GM12878 (cell line): ENCODE measurements around the gene STRBP. TPM values are rescaled to one million over a fixed set of nuclear protein-coding genes. Genes with fewer than 3 reads are reported as not detected.

Experiments
- PKNOX1 ChIP-seq: fragments of 450-650 bp; IDR thresholded peaks from 2 replicates; pipeline ENCODE4 v1.6.1; 2016; ENCODE audit warnings: mild to moderate bottlenecking
- TCF3 ChIP-seq: IDR thresholded peaks from 2 replicates; pipeline ENCODE4 v1.6.1; 2012; ENCODE audit warnings: low read depth, mild to moderate bottlenecking, low read length, borderline replicate concordance; ENCODE audit not compliant: insufficient read depth
- microRNA counts: library from miRNA; unstranded; fragments of <30 nt; microRNA quantifications from one replicate; lab custom pipeline; 2016
- polyA plus RNA-seq, 11 experiments: library from polyadenylated mRNA; depleted of rRNA in 4 of 11; unstranded in 6 of 11; stranded (reverse) in 5 of 11; fragments of >200 nt; fragmentation: Nextera tagmentation in 4 of 11; fragmentation: Illumina TruSeq in 1 of 11; extraction: Ambion mirVana in 4 of 11; extraction: Trizol in 1 of 11; gene quantifications; 1 replicate in 1 of 11; 2 replicates in 10 of 11; pipeline versions ENCODE4 v1.2.1 to v1.2.3, GENCODE V29; 2011 to 2016; ENCODE audit warnings: inconsistent platforms in 2 of 11, missing spikeins in 2 of 11, low read depth in 1 of 11
- total RNA-seq, 4 experiments: library from RNA; depleted of rRNA in 3 of 4; stranded (reverse); fragments of >200 nt in 3 of 4; fragmentation: Illumina TruSeq in 1 of 4; extraction: Trizol in 1 of 4; gene quantifications; 2 replicates each; pipeline versions ENCODE4 v1.2.1 to v1.2.3, GENCODE V29; 2013 to 2021
- TF ChIP-seq, protein P1 (sequence below): fragments of 450-650 bp; formaldehyde crosslinking; IDR thresholded peaks from 2 replicates; pipeline ENCODE4 v1.4.0; 2022; ENCODE audit warnings: mild to moderate bottlenecking, moderate library complexity
- TF ChIP-seq, protein P2 (sequence below), 3 experiments: IDR thresholded peaks in 2 of 3; conservative IDR thresholded peaks in 1 of 3; 2 replicates each; pipeline ENCODE4 v1.5.1; 2011; ENCODE audit warnings: low read depth in 3 of 3, low read length in 3 of 3, mild to moderate bottlenecking in 3 of 3, control low read depth in 2 of 3, moderate library complexity in 2 of 3, inconsistent platforms in 1 of 3, mixed read lengths in 1 of 3; ENCODE audit not compliant: control insufficient read depth in 2 of 3, insufficient read depth in 1 of 3; ENCODE audit errors: extremely low read depth in 1 of 3

The STRBP gene
- total and polyA plus RNA-seq, 10 of the 15 experiments (the other 5 are each of a cell fraction or from before 2014, with no cell fraction given) = 31.0 to 96.8 (median 71.4) TPM

GRCh38 chr9:123072407-123072995, 195.9 kb downstream of the STRBP start (continued):
- TF ChIP-seq, protein P1, sequence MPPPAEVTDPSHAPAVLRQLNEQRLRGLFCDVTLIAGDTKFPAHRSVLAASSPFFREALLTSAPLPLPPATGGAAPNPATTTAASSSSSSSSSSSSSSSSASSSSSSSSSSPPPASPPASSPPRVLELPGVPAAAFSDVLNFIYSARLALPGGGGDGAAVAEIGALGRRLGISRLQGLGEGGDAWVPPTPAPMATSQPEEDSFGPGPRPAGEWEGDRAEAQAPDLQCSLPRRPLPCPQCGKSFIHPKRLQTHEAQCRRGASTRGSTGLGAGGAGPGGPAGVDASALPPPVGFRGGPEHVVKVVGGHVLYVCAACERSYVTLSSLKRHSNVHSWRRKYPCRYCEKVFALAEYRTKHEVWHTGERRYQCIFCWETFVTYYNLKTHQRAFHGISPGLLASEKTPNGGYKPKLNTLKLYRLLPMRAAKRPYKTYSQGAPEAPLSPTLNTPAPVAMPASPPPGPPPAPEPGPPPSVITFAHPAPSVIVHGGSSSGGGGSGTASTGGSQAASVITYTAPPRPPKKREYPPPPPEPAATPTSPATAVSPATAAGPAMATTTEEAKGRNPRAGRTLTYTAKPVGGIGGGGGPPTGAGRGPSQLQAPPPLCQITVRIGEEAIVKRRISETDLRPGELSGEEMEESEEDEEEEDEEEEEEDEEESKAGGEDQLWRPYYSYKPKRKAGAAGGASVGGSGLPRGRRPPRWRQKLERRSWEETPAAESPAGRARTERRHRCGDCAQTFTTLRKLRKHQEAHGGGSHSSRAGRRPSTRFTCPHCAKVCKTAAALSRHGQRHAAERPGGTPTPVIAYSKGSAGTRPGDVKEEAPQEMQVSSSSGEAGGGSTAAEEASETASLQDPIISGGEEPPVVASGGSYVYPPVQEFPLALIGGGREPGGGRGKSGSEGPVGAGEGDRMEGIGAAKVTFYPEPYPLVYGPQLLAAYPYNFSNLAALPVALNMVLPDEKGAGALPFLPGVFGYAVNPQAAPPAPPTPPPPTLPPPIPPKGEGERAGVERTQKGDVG (CRISPR knock-in tag) = no peak
- TF ChIP-seq TCF3 (no peak), PKNOX1 (no peak)
- TF ChIP-seq, protein P2, sequence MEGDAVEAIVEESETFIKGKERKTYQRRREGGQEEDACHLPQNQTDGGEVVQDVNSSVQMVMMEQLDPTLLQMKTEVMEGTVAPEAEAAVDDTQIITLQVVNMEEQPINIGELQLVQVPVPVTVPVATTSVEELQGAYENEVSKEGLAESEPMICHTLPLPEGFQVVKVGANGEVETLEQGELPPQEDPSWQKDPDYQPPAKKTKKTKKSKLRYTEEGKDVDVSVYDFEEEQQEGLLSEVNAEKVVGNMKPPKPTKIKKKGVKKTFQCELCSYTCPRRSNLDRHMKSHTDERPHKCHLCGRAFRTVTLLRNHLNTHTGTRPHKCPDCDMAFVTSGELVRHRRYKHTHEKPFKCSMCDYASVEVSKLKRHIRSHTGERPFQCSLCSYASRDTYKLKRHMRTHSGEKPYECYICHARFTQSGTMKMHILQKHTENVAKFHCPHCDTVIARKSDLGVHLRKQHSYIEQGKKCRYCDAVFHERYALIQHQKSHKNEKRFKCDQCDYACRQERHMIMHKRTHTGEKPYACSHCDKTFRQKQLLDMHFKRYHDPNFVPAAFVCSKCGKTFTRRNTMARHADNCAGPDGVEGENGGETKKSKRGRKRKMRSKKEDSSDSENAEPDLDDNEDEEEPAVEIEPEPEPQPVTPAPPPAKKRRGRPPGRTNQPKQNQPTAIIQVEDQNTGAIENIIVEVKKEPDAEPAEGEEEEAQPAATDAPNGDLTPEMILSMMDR (IDR thresholded peaks at IDR 0.05 in 2 of 3, conservative IDR thresholded peaks at IDR 0.05 in 1 of 3; ENCODE audit: control insufficient read depth in 2 of 3, extremely low read depth in 1 of 3, insufficient read depth in 1 of 3, low read depth in 3 of 3, low read length in 3 of 3) = no peak
- TF ChIP-seq, all 136 proteins: peak for 0

MicroRNAs within 50 kb of the gene (microRNA counts, 767-probe panel; counts per million panel counts)
- microRNA hsa-miR-600 (lab: Ali Mortazavi, UCI) = 1,512 counts per million, percentile 58 among the panel's probes with 10 or more counts

Other genes with a start within 250 kb of the STRBP start
- gene GPR21, start 234.9 kb downstream of the STRBP start, total RNA-seq (2014; rRNA removed) = 0.73 and 0.76 TPM in 2 replicates
- gene GPR21, start 234.9 kb downstream of the STRBP start, total RNA-seq (2014; rRNA removed; fragmentation: Illumina TruSeq; extraction: Trizol) = 1.2 and 1.9 TPM in 2 replicates
- gene GPR21, start 234.9 kb downstream of the STRBP start, total RNA-seq (2021) = 0.45 and 0.87 TPM in 2 replicates
- 0.19 and 0.38 TPM in 2 replicates for gene GPR21, start 234.9 kb downstream of the STRBP start, polyA plus RNA-seq (2011; rRNA removed)
- 0.09 TPM in 1 of 2 replicates, not detected in the other for gene GPR21, start 234.9 kb downstream of the STRBP start, polyA plus RNA-seq (2014; fragmentation: Illumina TruSeq; extraction: Trizol)
- not detected for gene GPR21, start 234.9 kb downstream of the STRBP start, polyA plus RNA-seq (2014; fragmentation: Nextera tagmentation; extraction: Ambion mirVana)
- 0.06 and 0.40 TPM in 2 replicates for gene GPR21, start 234.9 kb downstream of the STRBP start, polyA plus RNA-seq (2014; rRNA removed)
- not detected for gene GPR21, start 234.9 kb downstream of the STRBP start, polyA plus RNA-seq (2016; fragmentation: Nextera tagmentation; extraction: Ambion mirVana)
- gene CRB2, start 87.6 kb upstream of the STRBP start, total RNA-seq (2014; rRNA removed) = 0.23 and 0.33 TPM in 2 replicates
- gene CRB2, start 87.6 kb upstream of the STRBP start, total RNA-seq (2014; rRNA removed; fragmentation: Illumina TruSeq; extraction: Trizol) = 0.27 and 0.28 TPM in 2 replicates
- gene CRB2, start 87.6 kb upstream of the STRBP start, total RNA-seq (2021) = 0.69 and 0.80 TPM in 2 replicates
- gene CRB2, start 87.6 kb upstream of the STRBP start, polyA plus RNA-seq (2011; rRNA removed) = 0.01 TPM in 2 replicates
- gene CRB2, start 87.6 kb upstream of the STRBP start, polyA plus RNA-seq (2014; fragmentation: Illumina TruSeq; extraction: Trizol) = 0.08 and 0.10 TPM in 2 replicates
- not detected for gene CRB2, start 87.6 kb upstream of the STRBP start, polyA plus RNA-seq (2014; fragmentation: Nextera tagmentation; extraction: Ambion mirVana)
- 0.38 and 0.47 TPM in 2 replicates for gene CRB2, start 87.6 kb upstream of the STRBP start, polyA plus RNA-seq (2014; rRNA removed)
- under 1 TPM in 1 of 2 experiments, not detected in 1; 0.15 TPM for gene CRB2, start 87.6 kb upstream of the STRBP start, polyA plus RNA-seq (2016; fragmentation: Nextera tagmentation; extraction: Ambion mirVana)